Testis (tissue), 2 donors: ENCODE results near the gene CREB3L4.

Experiments
- POLR2A ChIP-seq: fragments of 450-650 bp; IDR thresholded peaks from one replicate; pipeline ENCODE4 v1.6.1; 2017; ENCODE audit warnings: antibody characterized with exemption, mild to moderate bottlenecking, moderate library complexity
- TF ChIP-seq, protein P1 (sequence below), 3 experiments: fragments of 450-650 bp in 2 of 3; fragments of 200-600 bp in 1 of 3; sonication (generic) in 1 of 3; IDR thresholded peaks; one replicate each; pipeline ENCODE4 v1.5.1; 2016 to 2019; ENCODE audit warnings: antibody characterized with exemption in 3 of 3, mild to moderate bottlenecking in 2 of 3, moderate library complexity in 1 of 3

DNA sequence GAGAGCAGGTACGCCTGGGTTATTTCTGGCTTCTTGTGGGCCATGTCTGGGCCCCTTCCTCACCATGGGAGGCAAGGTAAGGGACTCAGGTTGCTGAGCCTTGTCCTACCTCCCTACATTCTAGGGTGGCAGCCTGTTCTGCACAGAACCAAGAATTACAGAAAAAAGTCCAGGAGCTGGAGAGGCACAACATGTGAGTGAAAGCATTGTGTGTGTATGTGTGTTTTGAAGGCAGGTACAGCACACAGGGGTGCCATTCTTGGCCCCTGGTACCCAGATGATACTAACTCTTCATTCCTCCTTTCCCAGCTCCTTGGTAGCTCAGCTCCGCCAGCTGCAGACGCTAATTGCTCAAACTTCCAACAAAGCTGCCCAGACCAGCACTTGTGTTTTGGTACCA is 5.4 kb downstream of the CREB3L4 start:
- TF ChIP-seq, protein P1, sequence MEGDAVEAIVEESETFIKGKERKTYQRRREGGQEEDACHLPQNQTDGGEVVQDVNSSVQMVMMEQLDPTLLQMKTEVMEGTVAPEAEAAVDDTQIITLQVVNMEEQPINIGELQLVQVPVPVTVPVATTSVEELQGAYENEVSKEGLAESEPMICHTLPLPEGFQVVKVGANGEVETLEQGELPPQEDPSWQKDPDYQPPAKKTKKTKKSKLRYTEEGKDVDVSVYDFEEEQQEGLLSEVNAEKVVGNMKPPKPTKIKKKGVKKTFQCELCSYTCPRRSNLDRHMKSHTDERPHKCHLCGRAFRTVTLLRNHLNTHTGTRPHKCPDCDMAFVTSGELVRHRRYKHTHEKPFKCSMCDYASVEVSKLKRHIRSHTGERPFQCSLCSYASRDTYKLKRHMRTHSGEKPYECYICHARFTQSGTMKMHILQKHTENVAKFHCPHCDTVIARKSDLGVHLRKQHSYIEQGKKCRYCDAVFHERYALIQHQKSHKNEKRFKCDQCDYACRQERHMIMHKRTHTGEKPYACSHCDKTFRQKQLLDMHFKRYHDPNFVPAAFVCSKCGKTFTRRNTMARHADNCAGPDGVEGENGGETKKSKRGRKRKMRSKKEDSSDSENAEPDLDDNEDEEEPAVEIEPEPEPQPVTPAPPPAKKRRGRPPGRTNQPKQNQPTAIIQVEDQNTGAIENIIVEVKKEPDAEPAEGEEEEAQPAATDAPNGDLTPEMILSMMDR (IDR thresholded peaks at IDR 0.05): no peak
- TF ChIP-seq POLR2A: no peak
